ENCODE results near the gene BCAR3.

DNA sequence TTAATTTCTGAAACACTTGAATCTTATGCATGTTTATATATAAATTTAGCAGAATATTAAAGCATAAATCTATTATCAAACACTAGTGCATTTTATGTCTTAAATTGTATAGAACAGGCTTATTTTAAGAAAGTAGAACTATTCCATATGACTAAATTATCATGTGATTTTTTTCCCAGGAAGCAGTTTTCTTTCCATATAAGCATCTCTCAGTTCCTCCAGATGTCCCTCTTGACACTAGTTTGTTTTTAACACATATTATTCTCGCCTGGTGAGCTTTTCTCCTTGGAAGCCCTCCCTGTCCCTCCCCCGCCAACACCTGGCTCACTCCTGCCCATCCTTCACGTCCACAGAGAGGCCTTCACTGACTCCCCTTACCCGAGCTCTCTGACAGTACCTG is 48.3 kb upstream of the BCAR3 start:
- TF ChIP-seq SUZ12 (IDR thresholded peaks at IDR 0.05; ENCODE audit: extremely low read depth, insufficient read depth, insufficient read length) (no peak), YY1 (IDR thresholded peaks at IDR 0.05; ENCODE audit: insufficient read depth, insufficient read length) (no peak)

Measured in NT2/D1 (cell line).